H1 (cell line): ENCODE data around the gene DFFB.

Experiments
- CTCF ChIP-seq, 3 experiments: IDR thresholded peaks; 1 replicate in 2 of 3; 2 replicates in 1 of 3; pipeline versions ENCODE4 v1.5.1 to v1.6.1; 2011; ENCODE audit warnings: low read length in 3 of 3, mild to moderate bottlenecking in 3 of 3, inconsistent platforms in 2 of 3, low read depth in 1 of 3, moderate library complexity in 1 of 3; ENCODE audit not compliant: insufficient read depth in 1 of 3; ENCODE audit errors: control extremely low read depth in 1 of 3
- EGR1 ChIP-seq: IDR thresholded peaks from 2 replicates; pipeline ENCODE4 v1.6.1; 2011; ENCODE audit warnings: low read depth, low read length, borderline replicate concordance
- FOSL1 ChIP-seq: IDR thresholded peaks from 2 replicates; pipeline ENCODE4 v1.6.1; 2011; ENCODE audit warnings: mild to moderate bottlenecking, low read depth, low read length, moderate library complexity; ENCODE audit not compliant: insufficient read depth
- KDM1A ChIP-seq: fragments of 200-600, 300-600 bp; sonication (generic); IDR thresholded peaks from 2 replicates; pipeline ENCODE4 v1.7.1; 2016; ENCODE audit warnings: mild to moderate bottlenecking, low read length, borderline replicate concordance
- RBBP5 ChIP-seq: IDR thresholded peaks from 2 replicates; pipeline ENCODE4 v1.7.1; 2012; ENCODE audit warnings: low read depth, mild to moderate bottlenecking, inconsistent platforms, low read length, moderate library complexity, borderline replicate concordance
- SUZ12 ChIP-seq: fragments of 200-600 bp; sonication (generic); IDR thresholded peaks from 2 replicates; pipeline ENCODE4 v1.6.1; 2012; ENCODE audit warnings: mild to moderate bottlenecking, inconsistent platforms, low read length, moderate library complexity, mixed read lengths

GRCh38 chr1:3825356-3825755 is 31.9 kb upstream of the DFFB start:
- TF ChIP-seq CTCF (IDR thresholded peaks at IDR 0.05; ENCODE audit: control extremely low read depth in 1 of 3, insufficient read depth in 1 of 3, low read depth in 1 of 3, low read length in 3 of 3) (no peak), FOSL1 (no peak), RBBP5 (no peak), KDM1A (no peak), SUZ12 (no peak), EGR1 (no peak)
